GM12874 (cell line): ENCODE data around the gene ZNF334.

Experiments
- CTCF ChIP-seq: IDR thresholded peaks from 2 replicates; pipeline ENCODE4 v1.5.1; 2011; ENCODE audit warnings: low read depth, mild to moderate bottlenecking, control low read depth, low read length, moderate library complexity; ENCODE audit not compliant: insufficient read depth

Gene ZNF334

GRCh38 chr20:46557231-46557956 is 44.0 kb upstream of the ZNF334 start:
- no peak for TF ChIP-seq CTCF

DNA sequence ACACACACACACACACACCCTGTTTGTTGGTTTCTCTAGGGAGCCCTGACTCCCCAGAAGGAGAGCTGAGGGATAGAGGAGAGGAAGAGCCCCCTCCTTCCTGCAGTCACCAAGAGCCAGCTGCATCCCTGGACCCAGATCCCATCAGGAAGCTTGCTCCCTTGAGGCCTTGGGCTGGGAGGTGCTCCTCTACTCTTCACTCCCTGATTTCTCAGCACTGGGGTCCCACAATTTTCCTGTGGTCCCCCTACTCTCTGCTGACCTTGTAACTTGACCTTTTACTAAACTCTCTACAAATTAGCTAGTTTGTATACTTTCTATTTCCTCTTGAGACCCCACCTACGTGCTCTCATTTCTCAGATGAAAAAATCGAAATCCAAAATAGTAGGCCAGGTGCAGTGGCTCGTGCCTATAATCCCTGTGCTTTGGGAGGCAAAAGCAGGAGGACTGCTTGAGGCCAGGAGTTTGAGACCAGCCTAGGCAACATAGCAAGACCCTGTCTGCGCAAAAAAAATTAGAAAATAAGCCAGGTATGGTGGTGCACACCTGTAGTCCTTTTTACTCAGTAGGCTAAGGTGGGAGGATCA is 42.1 kb upstream of the ZNF334 start:
- TF ChIP-seq CTCF: no peak

- no peak for TF ChIP-seq CTCF
Observed at GRCh38 chr20:46554828-46555227, 41.5 kb upstream of the ZNF334 start.

DNA sequence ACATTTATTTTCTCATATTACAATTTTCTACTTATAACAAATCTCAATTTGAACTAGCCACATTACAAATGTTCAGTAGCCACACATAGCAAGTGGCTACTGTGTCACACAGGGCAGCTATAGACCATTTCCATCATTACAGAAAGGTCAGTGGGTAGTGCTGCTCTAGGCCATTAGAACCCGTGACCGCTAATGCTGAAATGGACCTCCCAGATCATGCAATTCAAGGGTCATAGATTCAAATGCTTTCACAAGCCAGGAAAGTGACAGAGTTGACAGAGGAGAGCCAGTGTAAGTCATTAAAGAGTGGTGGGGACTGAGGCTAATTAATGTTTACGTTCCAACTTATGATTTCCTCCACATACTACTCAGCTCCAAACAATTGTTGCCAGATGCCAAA is 40.6 kb upstream of the ZNF334 start:
- TF ChIP-seq CTCF: no peak

- TF ChIP-seq CTCF: no peak
Observed at GRCh38 chr20:46552460-46553420, 39.4 kb upstream of the ZNF334 start.

GRCh38 chr20:46551522-46552381 is 38.4 kb upstream of the ZNF334 start:
- TF ChIP-seq CTCF: no peak
